Esophagus (tissue), 2 donors: Measurements from ENCODE around the gene HAVCR1. TPM values are rescaled to one million over a fixed set of nuclear protein-coding genes. Genes with fewer than 3 reads are reported as not detected.
"Not testable (repeated sequence)": the region's sequence is repeated elsewhere in the genome, so short reads cannot be mapped to it uniquely, and the experiment has no call there.

ENCODE experiments used
- H3K27ac ChIP-seq, 2 donors: one replicate each; pipeline ENCODE4 v1.5.1; 2013; ENCODE audit warnings: low read depth in 2 of 2, mild to moderate bottlenecking in 2 of 2, inconsistent platforms in 1 of 2, low read length in 1 of 2, moderate library complexity in 1 of 2
- H3K27me3 ChIP-seq, 2 donors: one replicate each; pipeline ENCODE4 v1.6.1; 2013; ENCODE audit warnings: low read length in 2 of 2, control low read depth in 1 of 2, mild to moderate bottlenecking in 1 of 2; ENCODE audit not compliant: insufficient read depth in 2 of 2, control insufficient read depth in 1 of 2
- H3K36me3 ChIP-seq, 2 donors: one replicate each; pipeline ENCODE4 v1.6.1; 2013; ENCODE audit warnings: low read length in 1 of 2; ENCODE audit not compliant: control insufficient read depth in 2 of 2, insufficient read depth in 2 of 2
- H3K4me1 ChIP-seq, 2 donors: one replicate each; pipeline ENCODE4 v1.6.1; 2013; ENCODE audit warnings: low read length in 1 of 2; ENCODE audit not compliant: control insufficient read depth in 2 of 2, insufficient read depth in 2 of 2
- H3K4me3 ChIP-seq, 2 donors: one replicate each; pipeline ENCODE4 v1.5.1; 2013; ENCODE audit warnings: low read length in 2 of 2, mild to moderate bottlenecking in 2 of 2, low read depth in 1 of 2, moderate library complexity in 1 of 2
- H3K9me3 ChIP-seq, 2 donors: one replicate each; pipeline ENCODE4 v1.6.1; 2013; ENCODE audit warnings: mild to moderate bottlenecking in 2 of 2, low read depth in 1 of 2, low read length in 1 of 2, moderate library complexity in 1 of 2; ENCODE audit not compliant: control insufficient read depth in 2 of 2, insufficient read depth in 1 of 2
- WGBS, 2 donors: extraction: QIAGEN DNeasy Blood & Tissue Kit; methylation state at CpG; one replicate each; pipeline ENCODE4 v1.1.7; 2013; 5-methylcytosine and 5-hydroxymethylcytosine counted together
- polyA plus RNA-seq, 2 donors: library from polyadenylated mRNA; stranded (reverse); fragments of 200-250 nt; gene quantifications; one replicate each; pipeline ENCODE4 v1.2.3, GENCODE V29; 2013
- donor health status: healthy with polysubstance abuse.
- donor health status: Bipolar disorder and iron deficiency.

Gene HAVCR1
- polyA plus RNA-seq, 2 donors, result not detected

DNA sequence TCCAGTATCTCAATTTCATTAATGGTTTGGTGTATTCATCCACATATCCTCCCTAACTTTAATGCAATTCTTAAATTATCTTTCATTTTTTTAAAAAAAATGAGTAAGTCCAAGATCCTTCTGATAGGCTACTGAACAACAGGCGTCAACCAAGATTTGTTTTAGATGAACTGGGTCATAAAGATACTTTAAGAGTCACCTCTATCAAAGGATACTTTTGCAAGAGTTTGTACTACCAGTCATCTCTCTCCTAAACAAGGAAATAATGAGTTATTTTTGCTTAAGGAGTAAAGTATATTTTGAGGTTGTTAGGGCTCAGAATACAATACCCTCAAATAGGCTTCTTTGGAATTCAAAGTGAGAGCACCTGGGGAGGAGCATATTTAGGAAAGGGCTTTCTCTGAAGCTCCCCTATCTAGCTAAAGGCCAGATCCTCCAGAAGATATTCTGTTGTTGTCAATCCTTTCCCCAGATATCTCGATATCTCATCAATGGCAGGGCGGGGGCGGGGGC lies 25.8 kb downstream of the HAVCR1 start:
- H3K4me1 ChIP-seq, result no peaks in the 10 kb centered on the region
- WGBS, 2 donors, result 85 to 87% methylated on average over 4 of the region's 4 CpGs

DNA sequence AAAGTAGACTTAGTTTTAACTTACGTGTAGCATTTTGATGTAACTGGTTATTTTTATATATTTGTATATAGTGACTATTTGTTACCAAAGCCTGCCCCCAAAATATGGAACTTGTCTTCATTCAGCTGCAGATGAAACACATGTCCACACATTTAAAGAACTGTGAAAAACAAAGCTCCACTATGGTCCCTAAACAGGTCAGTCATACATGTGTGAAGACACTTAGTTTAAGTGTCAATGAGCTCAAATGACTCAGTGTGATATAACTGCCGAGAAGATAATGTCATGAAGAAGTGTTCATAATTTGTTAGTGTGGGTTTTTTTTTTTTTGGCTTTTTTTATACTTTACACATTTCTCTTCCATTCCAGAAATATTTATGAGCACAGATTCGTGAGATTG lies 28.2 kb downstream of the HAVCR1 start:
- 55 to 64% methylated on average over 3 of the region's 3 CpGs for WGBS, 2 donors
- Histone ChIP-seq H3K4me3 (no peak overlapping the region), H3K4me1 (no peaks in the 10 kb centered on the region), H3K36me3 (no peaks in the 10 kb centered on the region), H3K9me3 (no peaks in the 10 kb centered on the region), H3K27ac (no peak overlapping the region), H3K27me3 (no peaks in the 10 kb centered on the region)

More for the DNA sequence above, 25.8 kb downstream of the HAVCR1 start:
- no peak overlapping the region for H3K4me3 ChIP-seq
- H3K9me3 ChIP-seq, result no peaks in the 10 kb centered on the region
- no peaks in the 10 kb centered on the region for H3K27me3 ChIP-seq
- H3K27ac ChIP-seq, result no peak overlapping the region
- H3K36me3 ChIP-seq, result no peaks in the 10 kb centered on the region

DNA sequence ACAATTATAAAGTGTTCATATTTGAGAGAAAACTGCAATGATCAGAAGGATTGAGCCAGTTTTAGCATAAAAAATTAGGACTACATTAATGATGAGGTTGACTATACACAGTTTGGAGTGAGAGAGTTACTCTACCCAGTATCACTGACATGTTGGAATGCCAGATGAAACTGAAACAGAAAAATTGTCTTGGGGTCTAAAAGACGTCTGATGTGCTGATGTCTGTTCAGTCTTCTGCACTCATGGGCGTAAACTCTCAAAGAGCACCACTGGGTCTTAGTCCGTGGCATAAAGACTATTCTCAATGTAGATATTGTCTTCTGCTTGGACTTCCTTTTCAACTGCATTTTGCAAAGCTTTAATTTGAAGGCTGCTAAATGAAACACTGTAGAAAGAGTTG lies 29.5 kb downstream of the HAVCR1 start:
- no peaks in the 10 kb centered on the region for H3K9me3 ChIP-seq
- H3K27ac ChIP-seq, result no peak overlapping the region
- no peak overlapping the region for H3K4me3 ChIP-seq

DNA sequence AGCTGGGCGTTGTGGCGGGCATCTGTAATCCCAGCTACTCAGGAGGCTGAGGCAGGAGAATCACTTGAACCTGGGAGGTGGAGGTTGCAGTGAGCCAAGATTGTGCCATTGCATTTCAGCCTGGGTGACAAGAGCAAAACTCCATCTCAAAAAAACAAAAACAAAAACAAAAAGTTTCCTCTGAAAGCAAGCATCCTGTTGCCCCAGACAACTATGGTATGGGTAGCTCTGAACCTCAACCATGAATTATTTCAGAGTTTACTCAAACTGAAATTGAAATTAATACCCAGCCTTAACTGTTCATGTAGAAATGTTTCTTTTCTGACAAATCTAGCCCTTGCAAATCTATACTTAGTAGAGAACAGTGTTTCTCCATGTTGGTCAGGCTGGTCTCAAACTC lies 31.3 kb downstream of the HAVCR1 start:
- not testable (repeated sequence) for H3K27me3 ChIP-seq, H3K9me3 ChIP-seq, H3K4me1 ChIP-seq, H3K36me3 ChIP-seq, H3K4me3 ChIP-seq, H3K27ac ChIP-seq
- WGBS, 2 donors, result 74 to 91% methylated on average over 2 of the region's 2 CpGs

More for the DNA sequence above, 29.5 kb downstream of the HAVCR1 start:
- H3K36me3 ChIP-seq, result no peaks in the 10 kb centered on the region
- no peaks in the 10 kb centered on the region for H3K27me3 ChIP-seq
- no peaks in the 10 kb centered on the region for H3K4me1 ChIP-seq
- 64 to 69% methylated on average over 3 of the region's 3 CpGs for WGBS, 2 donors

DNA sequence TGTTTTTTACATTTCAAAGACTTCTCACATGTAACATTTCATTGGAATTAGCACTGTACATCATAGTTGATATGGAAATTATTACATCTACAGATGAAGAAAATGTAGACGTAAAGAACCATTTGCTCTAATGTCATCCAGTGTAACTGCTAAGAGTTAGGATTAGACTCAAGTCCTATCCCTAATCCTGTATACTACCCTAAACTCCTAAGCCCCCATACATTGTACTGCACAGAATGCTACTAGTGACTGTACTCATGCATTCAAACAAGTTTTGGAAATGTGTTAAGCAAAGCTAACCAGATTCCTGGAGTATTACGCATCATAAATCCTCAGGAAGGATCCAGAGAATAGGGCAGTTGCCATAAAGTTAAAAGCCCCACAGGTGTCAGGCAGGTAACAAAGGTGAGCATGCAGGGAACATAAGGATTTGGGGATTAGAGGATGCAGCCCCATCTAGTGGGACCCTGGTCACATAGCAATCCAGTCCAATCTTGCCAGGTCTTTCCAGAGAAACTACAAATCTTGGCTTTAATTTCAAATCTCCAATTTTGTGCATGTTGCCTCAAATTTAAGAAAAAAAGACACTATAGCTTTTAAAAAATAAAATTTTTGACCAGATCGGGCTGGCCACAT lies 32.0 kb downstream of the HAVCR1 start:
- H3K36me3 ChIP-seq, result no peaks in the 10 kb centered on the region
- no peak overlapping the region for H3K27ac ChIP-seq
- WGBS, 2 donors, result 70% methylated on average over 3 of the region's 3 CpGs
- no peaks in the 10 kb centered on the region for H3K27me3 ChIP-seq
- no peaks in the 10 kb centered on the region for H3K4me1 ChIP-seq
- H3K4me3 ChIP-seq, result no peak overlapping the region
- H3K9me3 ChIP-seq, result no peaks in the 10 kb centered on the region

DNA sequence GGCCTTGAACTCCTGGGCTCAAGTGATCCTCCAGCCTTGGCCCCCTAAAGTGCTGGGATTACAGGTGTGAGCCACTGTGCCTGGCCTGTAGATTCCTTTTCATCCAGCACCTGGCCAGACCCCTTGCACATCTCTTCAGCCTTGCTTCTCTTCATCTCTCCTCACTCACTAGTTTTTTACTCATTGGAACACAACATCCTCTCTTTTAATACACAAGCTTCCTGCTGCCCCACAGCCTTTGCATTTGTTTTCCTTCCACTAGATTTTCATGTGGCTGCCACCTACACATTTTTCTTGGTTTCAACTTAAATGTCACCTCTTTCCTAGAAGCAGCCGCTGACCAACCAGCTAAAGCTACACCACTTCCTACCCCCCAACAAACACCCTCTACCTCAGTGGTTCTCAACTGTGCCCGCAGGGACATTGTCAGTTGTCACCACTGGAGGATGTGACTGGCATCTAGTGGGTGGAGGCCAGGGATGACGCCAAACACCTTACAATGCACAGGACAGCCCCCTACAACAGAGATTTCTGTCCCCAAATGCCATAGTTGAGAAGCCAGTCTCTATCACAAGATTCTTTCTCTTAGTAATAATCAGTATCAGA lies 33.7 kb downstream of the HAVCR1 start:
- Histone ChIP-seq H3K36me3 (no peaks in the 10 kb centered on the region), H3K4me3 (no peak overlapping the region), H3K4me1 (no peaks in the 10 kb centered on the region), H3K27ac (no peak overlapping the region), H3K27me3 (no peaks in the 10 kb centered on the region), H3K9me3 (no peaks in the 10 kb centered on the region)
- WGBS, 2 donors, result 80 to 91% methylated on average over 3 of the region's 3 CpGs

DNA sequence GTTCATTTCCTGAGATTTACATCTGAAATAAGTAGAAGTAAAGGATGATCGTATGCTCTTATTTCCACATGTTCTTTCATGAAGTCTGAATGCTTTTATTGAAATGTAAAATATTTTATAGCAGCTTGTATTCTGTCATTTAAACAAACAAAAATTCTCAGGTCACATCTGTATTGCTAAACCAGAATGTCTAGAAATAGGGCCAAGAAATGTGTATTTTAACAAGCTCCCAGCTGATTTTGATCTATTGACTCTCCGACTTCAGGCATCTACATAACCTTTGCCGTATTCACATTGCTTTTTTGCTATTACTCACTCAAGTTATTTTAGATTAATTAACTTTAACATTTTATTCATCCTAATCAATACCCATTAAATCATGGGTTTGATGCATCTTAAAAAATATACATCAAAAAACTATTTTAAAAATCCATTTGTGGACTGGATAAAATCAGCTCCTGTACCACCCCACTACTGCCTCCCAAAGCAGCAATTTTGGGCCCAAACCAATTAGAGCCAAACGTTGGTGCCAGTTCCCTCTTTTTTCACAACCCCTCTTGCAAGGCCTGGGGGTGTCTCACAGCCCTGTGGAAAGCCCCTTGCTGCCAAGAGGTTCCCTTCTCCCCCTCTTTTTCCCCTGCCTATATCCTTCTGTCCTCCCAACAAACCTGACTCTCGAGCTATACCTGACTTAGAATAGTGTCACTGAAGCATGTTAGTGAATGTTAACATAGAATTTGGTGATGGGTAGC lies 34.5 kb downstream of the HAVCR1 start:
- H3K4me3 ChIP-seq, result no peak overlapping the region
- WGBS, 2 donors, result 50 to 51% methylated on average over 5 of the region's 5 CpGs
- no peaks in the 10 kb centered on the region for H3K27me3 ChIP-seq
- H3K4me1 ChIP-seq, result no peaks in the 10 kb centered on the region
- no peak overlapping the region for H3K27ac ChIP-seq
- H3K9me3 ChIP-seq, result no peaks in the 10 kb centered on the region
- H3K36me3 ChIP-seq, result no peaks in the 10 kb centered on the region

DNA sequence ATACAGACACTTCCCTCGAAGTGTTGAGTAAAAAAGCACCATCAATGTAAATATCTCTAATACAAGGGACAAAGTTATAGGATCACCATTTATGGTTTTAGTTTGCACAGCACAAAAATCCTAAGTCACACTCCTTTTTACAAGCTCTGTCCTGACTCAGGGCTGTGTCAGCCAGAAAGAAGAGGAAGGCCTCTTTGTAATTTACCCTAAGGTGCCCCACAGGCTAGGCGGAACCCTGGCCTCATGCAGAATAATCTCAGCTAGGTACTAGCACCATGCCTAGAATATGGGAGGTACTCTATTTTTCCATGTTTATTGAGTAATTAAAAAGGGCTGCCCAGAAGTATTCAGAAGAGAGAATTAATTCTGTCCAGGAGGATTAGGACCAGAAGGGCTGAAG lies 36.9 kb downstream of the HAVCR1 start:
- Histone ChIP-seq H3K4me3 (no peak overlapping the region), H3K4me1 (no peaks in the 10 kb centered on the region), H3K27ac (no peak overlapping the region), H3K27me3 (no peaks in the 10 kb centered on the region), H3K36me3 (no peaks in the 10 kb centered on the region), H3K9me3 (peaks cover 0 to 2% of the 10 kb centered on the region in 2 donors)
- 79 to 81% methylated on average over 2 of the region's 2 CpGs for WGBS, 2 donors

DNA sequence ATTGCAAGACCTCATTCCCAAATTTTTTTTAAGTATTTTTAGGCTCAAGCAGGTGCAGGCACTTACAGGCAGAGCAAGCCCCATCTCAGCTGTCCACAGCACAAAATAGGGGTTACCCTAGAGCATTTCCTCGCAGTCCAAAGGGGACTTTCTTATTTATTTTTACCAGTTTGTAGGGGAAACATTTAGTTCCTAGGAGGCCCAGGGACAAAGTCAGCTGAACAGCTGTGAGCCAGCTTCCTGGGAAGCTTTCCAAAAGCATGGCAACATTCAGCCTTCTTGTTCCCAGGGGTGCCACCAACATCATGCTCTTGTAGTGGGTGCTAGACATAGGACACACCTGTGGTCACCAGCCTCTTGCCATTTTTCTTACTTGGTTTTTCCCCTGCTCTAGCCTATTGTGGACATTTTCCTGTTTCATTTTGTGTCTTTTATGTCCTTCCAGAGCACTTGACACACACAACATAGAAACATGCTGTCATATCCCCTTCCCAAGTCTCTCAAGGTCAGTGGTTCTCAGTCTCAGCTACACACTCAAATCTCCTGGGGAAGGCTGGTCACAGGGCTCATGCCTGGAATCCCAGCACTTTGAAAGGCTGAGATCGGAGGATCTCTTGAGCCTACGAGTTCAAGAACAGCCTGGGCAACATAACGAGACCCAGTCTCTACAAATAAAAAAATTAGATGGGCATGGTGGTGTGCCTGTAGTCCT lies 38.2 kb downstream of the HAVCR1 start:
- H3K36me3 ChIP-seq, result no peaks in the 10 kb centered on the region
- H3K9me3 ChIP-seq, result peaks cover 0 to 2% of the 10 kb centered on the region in 2 donors
- 73 to 76% methylated on average over 4 of the region's 4 CpGs for WGBS, 2 donors
- H3K27me3 ChIP-seq, result no peaks in the 10 kb centered on the region
- no peak overlapping the region for H3K4me3 ChIP-seq
- no peaks in the 10 kb centered on the region for H3K4me1 ChIP-seq
- no peak overlapping the region for H3K27ac ChIP-seq
